ENCODE data around the gene ZNF451.

Gene ZNF451

GRCh38 chr6:57195457-57195856 is 105.5 kb downstream of the ZNF451 start:
- no peak overlapping the region for H3K4me3 ChIP-seq (ENCODE audit: low read depth, low read length)
- no peak for TF ChIP-seq CTCF (IDR thresholded peaks at IDR 0.05; ENCODE audit: low read depth, low read length)
- in situ Hi-C loops (cut with HindIII; ENCODE audit: low sequenced_read_pairs), result no loop called here
- peak; percentile 32 for DNase-seq (ENCODE audit: low read depth, low spot score)

- TF ChIP-seq CTCF (IDR thresholded peaks at IDR 0.05; ENCODE audit: low read depth, low read length), result no peak
- no peak overlapping the region for H3K4me3 ChIP-seq (ENCODE audit: low read depth, low read length)
- in situ Hi-C loops (cut with HindIII; ENCODE audit: low sequenced_read_pairs), result no loop called here
- DNase-seq (ENCODE audit: low read depth, low spot score), result no peak
Observed at GRCh38 chr6:57198926-57199636, 109.1 kb downstream of the ZNF451 start.

- in situ Hi-C loops (cut with HindIII; ENCODE audit: low sequenced_read_pairs), result no loop called here
- DNase-seq (ENCODE audit: low read depth, low spot score), result no peak
Observed at GRCh38 chr6:57201718-57202117, 111.7 kb downstream of the ZNF451 start.

GRCh38 chr6:57205550-57206328 is 115.8 kb downstream of the ZNF451 start:
- TF ChIP-seq CTCF (IDR thresholded peaks at IDR 0.05; ENCODE audit: low read depth, low read length), result no peak
- no peak overlapping the region for H3K4me3 ChIP-seq (ENCODE audit: low read depth, low read length)
- in situ Hi-C loops (cut with HindIII; ENCODE audit: low sequenced_read_pairs), result no loop called here
- no peak for DNase-seq (ENCODE audit: low read depth, low spot score)

More at GRCh38 chr6:57201718-57202117, 111.7 kb downstream of the ZNF451 start:
- TF ChIP-seq CTCF (IDR thresholded peaks at IDR 0.05; ENCODE audit: low read depth, low read length), result no peak
- H3K4me3 ChIP-seq (ENCODE audit: low read depth, low read length), result no peak overlapping the region

- in situ Hi-C loops (cut with HindIII; ENCODE audit: low sequenced_read_pairs), result no loop called here
- no peak for TF ChIP-seq CTCF (IDR thresholded peaks at IDR 0.05; ENCODE audit: low read depth, low read length)
- no peak overlapping the region for H3K4me3 ChIP-seq (ENCODE audit: low read depth, low read length)
- peak; percentile 60 for DNase-seq (ENCODE audit: low read depth, low spot score)
Observed at GRCh38 chr6:57207141-57207540, 117.2 kb downstream of the ZNF451 start.

- in situ Hi-C loops (cut with HindIII; ENCODE audit: low sequenced_read_pairs), result no loop called here
- DNase-seq (ENCODE audit: low read depth, low spot score), result no peak
- H3K4me3 ChIP-seq (ENCODE audit: low read depth, low read length), result no peak overlapping the region
- TF ChIP-seq CTCF (IDR thresholded peaks at IDR 0.05; ENCODE audit: low read depth, low read length), result no peak
Observed at GRCh38 chr6:57207872-57208271, 117.9 kb downstream of the ZNF451 start.
